Renal cortex interstitium (tissue), 11 donors: Measurements from ENCODE around the gene RASA4B. TPM values are rescaled to one million over a fixed set of nuclear protein-coding genes. Genes with fewer than 3 reads are reported as not detected.
"Not testable (repeated sequence)": the region's sequence is repeated elsewhere in the genome, so short reads cannot be mapped to it uniquely, and the experiment has no call there.

Experiments used
- DNase-seq, 11 donors: peaks; one replicate each; pipeline ENCODE4 v3.0.0-alpha.2; 2013; ENCODE audit warnings: low read depth in 9 of 11, low spot score in 4 of 11; ENCODE audit errors: extremely low read depth in 1 of 11
- polyA plus RNA-seq, 3 donors: library from polyadenylated mRNA; unstranded; fragments of 120-200 nt; gene quantifications; one replicate each; pipeline ENCODE4 v1.2.1, GENCODE V29; 2013; ENCODE audit not compliant: insufficient read length in 3 of 3

Gene RASA4B
- polyA plus RNA-seq, 3 donors, result 4.7 to 24.9 (median 8.4) TPM

- DNase-seq, result not testable (repeated sequence)
Measured at GRCh38 chr7:102479982-102480637, 37.5 kb downstream of the RASA4B start.

- not testable (repeated sequence) for DNase-seq
Measured at GRCh38 chr7:102479209-102479584, 38.4 kb downstream of the RASA4B start.

GRCh38 chr7:102478314-102479208 is 39.0 kb downstream of the RASA4B start, which contains the start of gene POLR2J:
TSS of gene POLR2J (minus strand) at chr7:102478922. CDS start at chr7:102478860, 62 bp downstream.
- peak in 7 of 11 donors; percentile 47 to 83 (median 65) for DNase-seq

GRCh38 chr7:102474736-102475435 is 42.7 kb downstream of the RASA4B start:
- DNase-seq, result not testable (repeated sequence)

- not testable (repeated sequence) for DNase-seq
Measured at GRCh38 chr7:102474116-102474515, 43.5 kb downstream of the RASA4B start.

- no peak for DNase-seq
Measured at GRCh38 chr7:102473271-102473991, 44.1 kb downstream of the RASA4B start.

- no peak for DNase-seq
Measured at GRCh38 chr7:102472126-102473041, 45.2 kb downstream of the RASA4B start.

- no peak for DNase-seq
Measured at GRCh38 chr7:102471791-102472125, 45.8 kb downstream of the RASA4B start.

- DNase-seq, result no peak
Measured at GRCh38 chr7:102469972-102470825, 47.4 kb downstream of the RASA4B start.

- DNase-seq, result no peak
Measured at GRCh38 chr7:102469351-102469971, 48.1 kb downstream of the RASA4B start.

- DNase-seq, result no peak
Measured at GRCh38 chr7:102468478-102469350, 48.9 kb downstream of the RASA4B start.

GRCh38 chr7:102467581-102468477 is 49.7 kb downstream of the RASA4B start:
- DNase-seq, result no peak

GRCh38 chr7:102466097-102466496 is 51.5 kb downstream of the RASA4B start:
- no peak for DNase-seq

- peak; percentile 72 to 88 (median 84) for DNase-seq
Measured at GRCh38 chr7:102464577-102465280, 52.8 kb downstream of the RASA4B start, which contains the start of the genes ALKBH4 and LRWD1. TSS of gene ALKBH4 (minus strand) at chr7:102464863. CDS start at chr7:102464836, 27 bp downstream. TSS of gene LRWD1 (plus strand) at chr7:102464984. CDS start at chr7:102465081, 97 bp downstream.
